K562 (cell line): ENCODE data around the gene MICAL2. TPM values are rescaled to one million over a fixed set of nuclear protein-coding genes. Genes with fewer than 3 reads are reported as not detected.

Source experiments
- ATAC-seq: fragments of 200-7000 bp; cut with Tn5 transposase; 3 replicates; pipeline ENCODE4 v1.9.1; 2020; ENCODE audit warnings: moderate library complexity
- BruUV-seq: library from RNA; stranded (reverse); fragments of 400-500 nt; replicated peaks from 2 replicates; lab custom pipeline; 2021; lab: Mats Ljungman, UMichigan
- CTCF ChIA-PET: fragments of 300-600 bp; formaldehyde crosslinking; extraction: SDS; loops from one replicate; lab custom pipeline; 2021; ENCODE audit warnings: low intra/inter-chr PET ratio; lab: Yijun Ruan, JAX
- POLR2A ChIA-PET: fragments of 300-600, 350-650 bp; sonication (Branson Sonifier 250); formaldehyde crosslinking; extraction: SDS; loops from one replicate; lab custom pipeline; 2021; ENCODE audit warnings: antibody characterized with exemption, inconsistent platforms; lab: Yijun Ruan, JAX
- DNase-seq, 4 experiments: peaks; one replicate each; pipeline versions ENCODE4 v3.0.0 to v3.0.0-alpha.2; 2011 to 2018; ENCODE audit warnings: low spot score in 3 of 4, mixed read lengths in 3 of 4; ENCODE audit errors: extremely low read depth in 1 of 4
- FAIRE-seq: peaks from 2 replicates; lab custom pipeline; 2011; peaks lifted over from hg19 to GRCh38; lab: Jason Lieb, UNC
- H2AFZ ChIP-seq: 2 replicates; pipeline ENCODE4 v1.6.0; 2011; ENCODE audit warnings: low read depth, low read length, control low read depth, inconsistent platforms
- H3K27ac ChIP-seq: fragments of 200-600 bp; 3 replicates; pipeline ENCODE4 v1.8.0; 2011; ENCODE audit warnings: low read depth, mild to moderate bottlenecking, control low read depth, inconsistent platforms, low read length, moderate library complexity, mixed read lengths; ENCODE audit errors: extremely low read depth
- H3K27me3 ChIP-seq, 2 experiments: fragments of 300-600 bp in 1 of 2; 2 replicates in 1 of 2; 3 replicates in 1 of 2; pipeline versions ENCODE4 v1.6.0 to v1.8.0; 2011; ENCODE audit warnings: inconsistent platforms in 2 of 2, low read length in 2 of 2, mild to moderate bottlenecking in 1 of 2, mixed read lengths in 1 of 2, moderate library complexity in 1 of 2; ENCODE audit not compliant: control insufficient read depth in 2 of 2, insufficient read depth in 2 of 2
- H3K36me3 ChIP-seq: fragments of 300-600 bp; 3 replicates; pipeline ENCODE4 v1.8.0; 2011; ENCODE audit warnings: mild to moderate bottlenecking, low read length, inconsistent platforms; ENCODE audit not compliant: control insufficient read depth, insufficient read depth
- H3K4me1 ChIP-seq, 2 experiments: fragments of 200-600 bp in 1 of 2; replicated peaks in 1 of 2; 2 replicates in 1 of 2; 3 replicates in 1 of 2; pipeline versions ENCODE4 v1.5.1 to v1.8.0; 2011; ENCODE audit warnings: inconsistent platforms in 2 of 2, low read length in 2 of 2, mild to moderate bottlenecking in 1 of 2, mixed read lengths in 1 of 2, moderate library complexity in 1 of 2; ENCODE audit not compliant: control insufficient read depth in 2 of 2, insufficient read depth in 2 of 2
- H3K4me2 ChIP-seq: 2 replicates; pipeline ENCODE4 v1.6.1; 2011; ENCODE audit warnings: low read length, control low read depth, inconsistent platforms, mixed read lengths; ENCODE audit not compliant: insufficient read depth
- H3K4me3 ChIP-seq: fragments of 200-600 bp; sonication (generic), shearing (Covaris generic); 2 replicates; pipeline ENCODE4 v1.5.1; 2016; ENCODE audit warnings: control low read depth, inconsistent platforms
- H3K79me2 ChIP-seq: fragments of 200-600 bp; 3 replicates; pipeline ENCODE4 v1.8.0; 2011; ENCODE audit warnings: low read length, inconsistent platforms; ENCODE audit not compliant: control insufficient read depth, insufficient read depth
- H3K9ac ChIP-seq, 2 experiments: 2 replicates each; pipeline versions ENCODE4 v1.6.0 to v1.6.1; 2011; ENCODE audit warnings: low read depth in 2 of 2, low read length in 2 of 2, control low read depth in 1 of 2, inconsistent platforms in 1 of 2, mild to moderate bottlenecking in 1 of 2, mixed read lengths in 1 of 2; ENCODE audit not compliant: insufficient read depth in 1 of 2
- H3K9me1 ChIP-seq: one replicate; pipeline ENCODE4 v1.6.0; 2011; ENCODE audit warnings: inconsistent platforms, mild to moderate bottlenecking, low read length, moderate library complexity; ENCODE audit not compliant: control insufficient read depth, insufficient read depth
- H3K9me3 ChIP-seq: replicated peaks from 2 replicates; pipeline ENCODE4 v1.5.1; 2011; ENCODE audit warnings: low read depth, low read length, inconsistent platforms; ENCODE audit not compliant: control insufficient read depth, insufficient read depth
- H4K20me1 ChIP-seq: replicated peaks from 2 replicates; pipeline ENCODE4 v1.6.1; 2011; ENCODE audit warnings: low read length, inconsistent platforms, mixed read lengths; ENCODE audit not compliant: control insufficient read depth, insufficient read depth
- ATF2 ChIP-seq: sonication (generic); formaldehyde crosslinking; IDR thresholded peaks from 2 replicates; pipeline ENCODE4 v1.8.1; 2022; ENCODE audit warnings: missing genetic modification reagents
- E2F1 ChIP-seq: sonication (generic); formaldehyde crosslinking; IDR thresholded peaks from 2 replicates; pipeline ENCODE4 v1.8.1; 2023; ENCODE audit warnings: mild to moderate bottlenecking, missing genetic modification reagents, moderate library complexity
- FOXP4 ChIP-seq: sonication (generic); formaldehyde crosslinking; IDR thresholded peaks from 2 replicates; pipeline ENCODE4 v1.8.0; 2022; ENCODE audit warnings: mild to moderate bottlenecking, missing genetic modification reagents, borderline replicate concordance
- HINFP ChIP-seq: fragments of 450-650 bp; conservative IDR thresholded peaks from 2 replicates; pipeline ENCODE4 v1.6.1; 2016; ENCODE audit warnings: missing genetic modification characterization, low read depth, mild to moderate bottlenecking, control low read depth, missing compliant biosample characterization
- ZNF282 ChIP-seq: sonication (generic); formaldehyde crosslinking; IDR thresholded peaks from 2 replicates; pipeline ENCODE4 v1.8.1; 2023; ENCODE audit warnings: missing genetic modification reagents
- WGBS: fragments of 100-300 bp; shearing (Covaris generic); methylation state at CpG from one replicate; pipeline ENCODE4 v1.1.6; 2016; ENCODE audit warnings: low coverage, mixed read lengths; ENCODE audit not compliant: insufficient coverage; ENCODE audit errors: missing lambda C conversion rate; 5-methylcytosine and 5-hydroxymethylcytosine counted together
- in situ Hi-C: fragments of 300-500 bp; cut with MboI; formaldehyde crosslinking; loops from 4 replicates; pipeline ENCODE4 v1.15.0; 2018; ENCODE audit warnings: inconsistent platforms, mixed read lengths
- intact Hi-C: fragments of 100-400 bp; cut with micrococcal nuclease; formaldehyde crosslinking; loops from 2 replicates; pipeline ENCODE4 v1.14.2; 2022
- polyA plus RNA-seq, 8 experiments: library from polyadenylated mRNA; depleted of rRNA in 4 of 8; stranded (reverse) in 5 of 8; unstranded in 3 of 8; fragments of >200 nt; fragmentation: Nextera tagmentation in 2 of 8; fragmentation: Illumina TruSeq in 1 of 8; extraction: Ambion mirVana in 2 of 8; extraction: Trizol in 1 of 8; gene quantifications; 2 replicates each; pipeline versions ENCODE4 v1.2.1 to v1.2.3, GENCODE V29; 2011 to 2014; ENCODE audit warnings: inconsistent platforms in 1 of 8, missing spikeins in 1 of 8
- total RNA-seq, 7 experiments: library from RNA; depleted of rRNA in 6 of 7; stranded (reverse); fragments of >200 nt in 6 of 7; fragmentation: Illumina TruSeq in 2 of 7; extraction: Trizol in 2 of 7; gene quantifications; 2 replicates each; pipeline versions ENCODE4 v1.2.1 to v1.2.3, GENCODE V29; 2011 to 2021; ENCODE audit warnings: low replicate concordance in 1 of 7

Gene MICAL2
- total and polyA plus RNA-seq, 9 of the 15 experiments (the other 6 are each of a cell fraction or from before 2014, with no cell fraction given): 4.7 to 64.2 (median 33.6) TPM

- intact Hi-C loops: no loop called here
- no TSS peak for BruUV-seq
- TF ChIP-seq HINFP (tag): no peak
- no peak for TF ChIP-seq ATF2 (CRISPR knock-in tag)
- no peak for TF ChIP-seq E2F1 (CRISPR knock-in tag)
- no peak for TF ChIP-seq FOXP4 (CRISPR knock-in tag)
- TF ChIP-seq ZNF282: no peak
These were observed 160.9 kb downstream of the MICAL2 start for GRCh38 chr11:12271241-12271640.

More at GRCh38 chr11:12271241-12271640, 160.9 kb downstream of the MICAL2 start:
- 64% methylated on average over 4 of the region's 4 CpGs for WGBS
- no peaks in the 10 kb centered on the region for H3K79me2 ChIP-seq
- no peaks in the 10 kb centered on the region for H3K9me1 ChIP-seq
- H3K4me1 ChIP-seq: peaks cover 24 to 41% of the 10 kb centered on the region in 2 experiments
- DNase-seq (no peak), FAIRE-seq (no peak), ATAC-seq (no peak)
- ChIA-PET CTCF (no interaction called here), POLR2A (interaction anchor here (1.2 to 1.3 kb wide), 2 partner anchors 11 to 13 kb away, joined by 3 to 4 read pairs; no protein-coding TSS in a partner anchor)
- no peaks in the 10 kb centered on the region for H4K20me1 ChIP-seq
- H2AFZ ChIP-seq: no peak overlapping the region
- no peaks in the 10 kb centered on the region for H3K27me3 ChIP-seq
- in situ Hi-C loops: no loop called here
- H3K9me3 ChIP-seq: no peaks in the 10 kb centered on the region
- H3K27ac ChIP-seq: no peak overlapping the region
- no peak overlapping the region for H3K4me2 ChIP-seq
- H3K4me3 ChIP-seq: no peak overlapping the region
- H3K36me3 ChIP-seq: no peaks in the 10 kb centered on the region
- H3K9ac ChIP-seq: no peak overlapping the region
